GM10248 (cell line): ENCODE results near the gene NT5DC1.

ENCODE experiments used
- CTCF ChIA-PET: fragments of 300-600 bp; sonication (Branson Sonifier 250); formaldehyde crosslinking; extraction: SDS; loops from one replicate; lab custom pipeline; 2021; ENCODE audit warnings: antibody characterized with exemption; lab: Yijun Ruan, JAX
- POLR2A ChIA-PET: fragments of 350-650 bp; sonication (Branson Sonifier 250); formaldehyde crosslinking; extraction: SDS; loops from one replicate; lab custom pipeline; 2020; ENCODE audit warnings: antibody characterized with exemption; lab: Yijun Ruan, JAX
- DNase-seq: peaks from one replicate; pipeline ENCODE4 v3.0.0; 2012; ENCODE audit errors: extremely low spot score
- TF ChIP-seq, protein P1 (sequence below): IDR thresholded peaks from 2 replicates; pipeline ENCODE4 v1.5.1; 2012; ENCODE audit warnings: mild to moderate bottlenecking, low read depth; ENCODE audit errors: extremely low read depth, missing control alignments, control extremely low read depth

NT5DC1 gene

DNA sequence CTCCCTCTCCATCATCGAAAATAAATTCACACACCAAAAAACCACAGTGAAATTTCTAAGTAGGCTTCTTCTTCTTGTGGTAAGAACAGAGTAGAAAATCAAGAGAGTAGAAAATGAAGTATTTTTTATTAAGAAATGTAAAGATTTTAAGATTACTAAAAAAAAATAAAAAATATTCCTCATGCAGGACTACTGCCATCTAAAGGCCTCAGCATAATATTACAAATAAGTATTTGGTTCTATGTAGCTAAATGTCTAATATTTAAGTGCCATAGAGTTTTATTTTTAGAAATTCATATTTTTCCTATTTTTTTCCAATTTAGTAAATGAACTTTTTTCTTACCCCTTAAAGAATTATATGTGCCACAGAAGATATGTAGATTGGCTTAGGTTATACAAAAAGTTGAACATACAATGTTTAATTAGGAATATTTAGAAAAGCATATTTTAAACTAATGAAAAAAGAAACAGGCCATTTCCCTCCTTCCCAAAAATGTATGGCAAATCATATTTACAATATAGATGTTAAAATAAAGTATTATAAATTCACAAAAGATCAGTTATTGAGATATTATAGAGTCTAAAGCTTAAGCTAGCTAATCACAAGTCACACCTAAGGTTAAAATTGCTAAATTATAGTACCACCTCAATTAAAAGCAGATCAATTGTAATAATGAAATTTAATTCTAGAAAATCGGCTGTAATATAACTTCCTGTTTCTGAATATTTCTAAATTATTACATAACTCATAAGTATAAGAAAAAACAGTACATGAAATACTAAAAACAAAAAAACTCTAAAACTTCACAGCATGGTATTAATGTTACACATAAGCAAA lies 3.5 kb upstream of the NT5DC1 start:
- ChIA-PET POLR2A (no interaction called here), CTCF (interaction anchor here (1.1 to 5.0 kb wide), 17 partner anchors 8 to 94 kb away, joined by 3 to 50 read pairs (median 4); no protein-coding TSS in a partner anchor)
- TF ChIP-seq, protein P1, sequence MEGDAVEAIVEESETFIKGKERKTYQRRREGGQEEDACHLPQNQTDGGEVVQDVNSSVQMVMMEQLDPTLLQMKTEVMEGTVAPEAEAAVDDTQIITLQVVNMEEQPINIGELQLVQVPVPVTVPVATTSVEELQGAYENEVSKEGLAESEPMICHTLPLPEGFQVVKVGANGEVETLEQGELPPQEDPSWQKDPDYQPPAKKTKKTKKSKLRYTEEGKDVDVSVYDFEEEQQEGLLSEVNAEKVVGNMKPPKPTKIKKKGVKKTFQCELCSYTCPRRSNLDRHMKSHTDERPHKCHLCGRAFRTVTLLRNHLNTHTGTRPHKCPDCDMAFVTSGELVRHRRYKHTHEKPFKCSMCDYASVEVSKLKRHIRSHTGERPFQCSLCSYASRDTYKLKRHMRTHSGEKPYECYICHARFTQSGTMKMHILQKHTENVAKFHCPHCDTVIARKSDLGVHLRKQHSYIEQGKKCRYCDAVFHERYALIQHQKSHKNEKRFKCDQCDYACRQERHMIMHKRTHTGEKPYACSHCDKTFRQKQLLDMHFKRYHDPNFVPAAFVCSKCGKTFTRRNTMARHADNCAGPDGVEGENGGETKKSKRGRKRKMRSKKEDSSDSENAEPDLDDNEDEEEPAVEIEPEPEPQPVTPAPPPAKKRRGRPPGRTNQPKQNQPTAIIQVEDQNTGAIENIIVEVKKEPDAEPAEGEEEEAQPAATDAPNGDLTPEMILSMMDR, result peak; percentile 32
- no peak for DNase-seq

DNA sequence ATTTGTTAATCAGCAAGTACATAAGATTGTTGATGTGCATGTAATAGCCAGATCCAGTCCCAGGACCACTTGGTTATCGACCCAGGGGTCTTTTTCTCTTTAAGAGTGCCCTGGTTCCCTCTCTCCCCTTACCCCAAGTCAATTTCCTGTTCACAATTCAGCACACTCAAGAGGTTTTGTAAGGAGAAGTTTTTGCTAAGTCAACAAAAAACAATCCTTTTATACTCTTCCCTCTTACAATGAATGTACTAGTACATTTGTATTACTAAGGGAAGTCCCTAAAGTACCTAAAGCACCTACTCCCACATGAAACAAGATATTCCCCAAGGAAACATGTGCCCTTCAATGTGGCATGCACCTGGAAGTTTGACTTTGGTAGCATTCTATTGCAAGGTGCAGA lies 1.6 kb upstream of the NT5DC1 start:
- DNase-seq, result no peak
- POLR2A ChIA-PET, result no interaction called here
- TF ChIP-seq, protein P1, result no peak
- CTCF ChIA-PET, result interaction anchor here (4.1 to 5.0 kb wide), 2 partner anchors 13 to 87 kb away, joined by 26 to 50 read pairs; no protein-coding TSS in a partner anchor

DNA sequence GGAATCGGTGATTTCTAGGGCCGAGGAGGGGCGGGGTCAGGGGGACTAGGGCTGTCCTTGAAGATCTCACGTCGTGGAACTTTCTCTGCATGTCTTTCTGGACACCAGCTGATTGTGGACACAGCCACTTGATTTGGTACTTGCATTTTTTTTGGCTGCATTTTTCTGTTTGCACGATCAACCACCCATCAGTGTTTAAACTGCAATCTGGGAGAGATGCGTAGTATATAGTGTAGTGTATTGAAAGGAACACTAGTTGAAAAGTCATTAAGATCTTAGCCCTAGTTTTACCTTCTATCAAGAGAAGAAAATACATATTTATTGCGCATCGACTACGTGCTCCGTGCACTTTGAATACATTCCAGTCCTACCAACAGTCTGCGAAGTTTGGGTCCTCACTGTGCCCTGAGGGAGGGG lies 657 bp downstream of the NT5DC1 start:
- POLR2A ChIA-PET, result interaction anchor here (1.1 kb wide), 1 partner anchor 90 kb away, joined by 3 read pairs; no protein-coding TSS in a partner anchor
- no peak for DNase-seq
- CTCF ChIA-PET, result interaction anchor here (1.0 to 5.2 kb wide), 10 partner anchors 10 to 104 kb away, joined by 3 to 59 read pairs (median 6); partner anchors contain the start of gene FRK
- TF ChIP-seq, protein P1, result no peak

DNA sequence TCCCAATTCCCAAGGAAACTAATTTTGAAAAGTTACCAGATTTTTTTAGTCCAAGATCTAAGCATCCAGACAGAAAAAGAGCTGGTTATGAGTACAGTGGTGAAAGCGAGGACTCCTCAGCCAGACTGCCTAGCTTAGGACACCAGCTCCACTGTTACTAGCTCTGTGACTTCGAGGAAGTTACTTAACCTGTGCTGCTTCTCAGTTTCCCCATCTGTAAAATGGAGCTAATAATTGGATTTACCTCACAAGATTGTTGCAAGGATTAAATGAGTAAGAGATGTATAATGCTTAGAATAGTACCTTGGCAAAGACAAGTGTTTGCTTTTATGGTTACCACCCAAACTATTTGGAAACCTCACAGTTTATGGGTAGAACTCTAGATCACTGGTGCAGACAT lies 1.1 kb downstream of the NT5DC1 start:
- TF ChIP-seq, protein P1, result no peak
- no peak for DNase-seq
- POLR2A ChIA-PET, result no interaction called here
- CTCF ChIA-PET, result interaction anchor here (1.3 to 5.2 kb wide), 8 partner anchors 10 to 90 kb away, joined by 3 to 59 read pairs (median 8); partner anchors contain the start of gene FRK

DNA sequence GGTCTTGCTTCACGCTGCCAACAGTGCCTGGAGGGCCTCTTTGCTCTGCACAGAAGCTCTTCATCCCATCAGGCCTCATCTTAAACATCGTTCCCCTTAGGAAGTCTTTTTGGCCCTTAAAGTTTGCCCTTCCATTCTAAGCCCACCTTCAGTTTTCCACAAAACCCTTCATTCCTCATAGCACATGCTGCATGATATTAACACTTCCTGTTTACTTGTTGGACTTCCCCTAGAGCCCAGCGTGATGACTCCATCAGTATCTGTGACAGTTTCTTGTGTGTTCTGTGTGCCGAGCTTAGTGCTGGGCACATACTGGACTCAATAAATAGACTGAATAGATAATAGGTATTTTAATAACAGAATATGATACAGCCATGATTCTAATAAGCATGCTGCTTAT lies 2.2 kb downstream of the NT5DC1 start:
- POLR2A ChIA-PET, result no interaction called here

DNA sequence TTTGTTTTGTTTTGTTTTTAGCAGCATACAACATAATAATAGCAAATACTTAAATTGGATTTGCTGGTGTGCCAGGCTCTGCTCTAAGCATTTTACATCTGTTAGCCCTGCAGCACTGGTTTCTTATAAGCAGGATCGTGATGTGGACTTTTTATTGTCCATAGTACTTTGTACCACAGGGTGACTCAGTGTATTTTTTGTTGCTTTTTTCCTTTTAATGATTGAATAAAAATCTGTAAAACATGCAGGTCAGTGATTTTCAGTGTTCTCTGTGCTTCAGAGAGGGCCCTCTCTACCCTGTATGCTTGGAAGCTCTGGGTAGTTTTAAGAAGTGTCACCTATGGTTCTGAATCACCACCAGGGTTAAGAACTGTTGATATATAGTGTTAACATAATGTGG lies 4.0 kb downstream of the NT5DC1 start:
- no peak for DNase-seq
- TF ChIP-seq, protein P1, result no peak
- ChIA-PET CTCF (interaction anchor here (0.9 to 5.2 kb wide), 3 partner anchors 7 to 92 kb away, joined by 3 to 59 read pairs (median 28); no protein-coding TSS in a partner anchor), POLR2A (no interaction called here)

More for the DNA sequence above, 2.2 kb downstream of the NT5DC1 start:
- CTCF ChIA-PET, result interaction anchor here (1.2 to 5.2 kb wide), 4 partner anchors 9 to 91 kb away, joined by 3 to 59 read pairs (median 16); no protein-coding TSS in a partner anchor
- TF ChIP-seq, protein P1, result no peak
- no peak for DNase-seq
